ENCODE measurements around the gene PDS5B.

Gene PDS5B

GRCh38 chr13:32639502-32640105 is 53.4 kb downstream of the PDS5B start:
- in situ Hi-C loops (cut with MboI; ENCODE audit: low sequenced_read_pairs, unreplicated experiment): no loop called here
- TF ChIP-seq CTCF (IDR thresholded peaks at IDR 0.05; ENCODE audit: borderline replicate concordance, control extremely low read depth, extremely low read depth, insufficient read depth, missing control alignments): peak; percentile 60
- DNase-seq (ENCODE audit: low spot score): peak; percentile 39

GRCh38 chr13:32642316-32642715 is 56.1 kb downstream of the PDS5B start:
- in situ Hi-C loops (cut with MboI; ENCODE audit: low sequenced_read_pairs, unreplicated experiment): no loop called here

GRCh38 chr13:32642858-32643257 is 56.6 kb downstream of the PDS5B start:
- no peak for TF ChIP-seq CTCF (IDR thresholded peaks at IDR 0.05; ENCODE audit: borderline replicate concordance, control extremely low read depth, extremely low read depth, insufficient read depth, missing control alignments)
- DNase-seq (ENCODE audit: low spot score): no peak
- in situ Hi-C loops (cut with MboI; ENCODE audit: low sequenced_read_pairs, unreplicated experiment): no loop called here

More at GRCh38 chr13:32642316-32642715, 56.1 kb downstream of the PDS5B start:
- DNase-seq (ENCODE audit: low spot score): no peak
- no peak for TF ChIP-seq CTCF (IDR thresholded peaks at IDR 0.05; ENCODE audit: borderline replicate concordance, control extremely low read depth, extremely low read depth, insufficient read depth, missing control alignments)

GRCh38 chr13:32645854-32646253 is 59.6 kb downstream of the PDS5B start:
- TF ChIP-seq CTCF (IDR thresholded peaks at IDR 0.05; ENCODE audit: borderline replicate concordance, control extremely low read depth, extremely low read depth, insufficient read depth, missing control alignments): no peak
- in situ Hi-C loops (cut with MboI; ENCODE audit: low sequenced_read_pairs, unreplicated experiment): no loop called here
- no peak for DNase-seq (ENCODE audit: low spot score)

- TF ChIP-seq CTCF (IDR thresholded peaks at IDR 0.05; ENCODE audit: borderline replicate concordance, control extremely low read depth, extremely low read depth, insufficient read depth, missing control alignments): no peak
- DNase-seq (ENCODE audit: low spot score): no peak
- in situ Hi-C loops (cut with MboI; ENCODE audit: low sequenced_read_pairs, unreplicated experiment): no loop called here
Observed at GRCh38 chr13:32647926-32648325, 61.7 kb downstream of the PDS5B start.

GRCh38 chr13:32650705-32651311 is 64.6 kb downstream of the PDS5B start:
- peak; percentile 47 for DNase-seq (ENCODE audit: low spot score)
- in situ Hi-C loops (cut with MboI; ENCODE audit: low sequenced_read_pairs, unreplicated experiment): no loop called here
- peak; percentile 78 for TF ChIP-seq CTCF (IDR thresholded peaks at IDR 0.05; ENCODE audit: borderline replicate concordance, control extremely low read depth, extremely low read depth, insufficient read depth, missing control alignments)
